Hematopoietic multipotent progenitor cell treated with erythropoietin and hydrocortisone succinate and interleukin-3 and kit ligand, for 17 days (in vitro differentiated cells): ENCODE results near the gene SCAMP2.

Experiments
- DNase-seq: peaks from one replicate; pipeline ENCODE4 v3.0.0-alpha.2; 2015; ENCODE audit warnings: low spot score

SCAMP2 gene

DNA sequence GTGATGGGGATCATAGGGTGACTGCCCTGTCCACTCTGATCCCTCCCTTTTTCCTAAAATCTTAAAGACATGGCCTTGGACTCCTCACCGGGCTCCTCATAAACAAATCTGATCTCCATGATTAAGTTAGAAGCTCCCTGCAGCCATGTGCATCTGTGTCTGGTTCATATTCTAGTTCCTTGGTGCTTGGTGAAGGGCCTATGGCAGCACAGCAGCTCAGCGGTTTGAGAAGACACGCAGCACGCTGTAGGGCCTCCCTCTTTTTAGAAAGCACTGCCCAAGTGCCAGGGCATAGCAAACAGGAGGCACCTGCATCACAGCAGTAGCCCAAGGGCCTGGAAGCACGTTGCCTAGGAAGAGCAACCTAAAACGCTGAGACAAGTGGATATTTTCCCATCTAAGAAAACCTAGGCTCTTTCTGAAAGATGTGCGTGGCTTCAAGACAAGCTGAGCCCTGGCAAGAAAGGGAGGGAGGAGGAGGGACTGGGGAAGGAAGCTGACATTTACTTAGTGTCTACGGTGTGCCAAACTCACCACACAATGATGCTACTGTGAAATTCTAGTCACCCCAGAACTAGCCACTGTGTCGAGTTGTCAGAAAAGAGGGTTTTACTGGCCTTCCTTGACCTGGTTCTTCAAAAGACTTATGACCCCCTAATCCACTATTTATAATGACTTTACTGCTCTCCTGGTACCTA, 15.3 kb downstream of the SCAMP2 start:
- no peak for DNase-seq

DNA sequence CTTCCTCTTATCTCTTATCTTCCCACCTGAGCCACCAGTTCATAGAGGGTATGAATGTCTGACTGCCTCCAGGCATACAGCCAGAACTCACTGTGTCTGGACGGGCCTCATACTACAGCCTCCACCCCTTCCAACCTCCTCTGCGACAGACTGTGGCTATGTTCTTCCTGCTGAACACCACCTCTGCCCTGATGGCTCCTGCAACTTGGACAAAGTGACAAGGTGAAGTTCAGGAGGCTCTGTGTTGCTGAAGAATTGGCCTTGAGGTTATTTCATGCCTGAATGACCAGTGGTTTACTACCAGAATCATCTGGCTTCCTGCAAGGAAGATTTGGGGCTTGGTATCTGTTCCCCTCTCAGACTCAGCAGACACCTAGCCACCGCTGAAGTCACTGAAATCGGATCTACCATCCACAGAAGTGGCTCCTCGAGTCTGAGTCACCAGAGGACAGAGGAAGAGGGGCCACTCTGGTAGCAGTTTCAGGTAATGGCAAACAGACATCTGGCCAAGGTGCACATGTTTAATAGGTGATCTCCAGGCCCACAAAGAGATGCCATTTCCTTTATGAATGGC, 16.0 kb downstream of the SCAMP2 start:
- DNase-seq = no peak

DNA sequence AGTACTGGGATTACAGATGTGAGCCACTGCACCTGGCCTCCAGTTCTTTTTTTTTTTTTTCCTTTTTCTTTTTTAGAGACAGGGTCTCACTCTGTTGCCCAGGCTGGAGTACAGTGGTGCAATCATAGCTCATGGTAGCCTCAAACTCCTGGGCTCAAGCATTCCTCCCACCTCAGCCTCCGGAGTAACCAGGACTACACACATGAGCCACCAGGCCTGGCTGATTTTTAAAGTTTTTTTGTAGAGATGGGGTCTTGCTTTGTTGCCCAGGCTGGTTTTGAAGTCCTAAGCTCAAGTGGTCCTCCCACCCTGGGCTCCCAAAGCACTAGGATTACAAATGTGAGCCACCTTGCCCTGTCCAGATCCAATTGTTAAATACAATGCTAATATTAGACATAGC, 16.6 kb downstream of the SCAMP2 start:
- no peak for DNase-seq

DNA sequence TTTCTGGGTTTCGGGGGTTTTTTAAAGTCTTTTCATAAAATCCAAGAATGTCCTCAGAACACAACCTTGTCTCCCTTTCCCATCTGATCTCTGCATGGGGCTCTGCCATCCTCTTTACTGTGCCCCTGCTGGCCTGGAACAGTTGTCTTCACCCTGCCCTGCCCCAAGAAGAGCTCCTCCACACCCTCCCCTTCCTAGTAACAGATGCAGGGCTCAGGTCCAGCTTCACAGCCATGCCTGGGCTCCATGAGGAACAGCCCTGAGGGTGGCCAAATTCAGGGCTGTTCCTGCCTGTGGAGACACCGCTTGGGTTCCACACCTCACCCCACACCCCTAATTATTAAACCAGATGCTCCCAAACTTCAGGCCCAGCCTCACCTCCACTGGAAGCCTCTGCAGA, 17.3 kb downstream of the SCAMP2 start:
- DNase-seq = no peak

DNA sequence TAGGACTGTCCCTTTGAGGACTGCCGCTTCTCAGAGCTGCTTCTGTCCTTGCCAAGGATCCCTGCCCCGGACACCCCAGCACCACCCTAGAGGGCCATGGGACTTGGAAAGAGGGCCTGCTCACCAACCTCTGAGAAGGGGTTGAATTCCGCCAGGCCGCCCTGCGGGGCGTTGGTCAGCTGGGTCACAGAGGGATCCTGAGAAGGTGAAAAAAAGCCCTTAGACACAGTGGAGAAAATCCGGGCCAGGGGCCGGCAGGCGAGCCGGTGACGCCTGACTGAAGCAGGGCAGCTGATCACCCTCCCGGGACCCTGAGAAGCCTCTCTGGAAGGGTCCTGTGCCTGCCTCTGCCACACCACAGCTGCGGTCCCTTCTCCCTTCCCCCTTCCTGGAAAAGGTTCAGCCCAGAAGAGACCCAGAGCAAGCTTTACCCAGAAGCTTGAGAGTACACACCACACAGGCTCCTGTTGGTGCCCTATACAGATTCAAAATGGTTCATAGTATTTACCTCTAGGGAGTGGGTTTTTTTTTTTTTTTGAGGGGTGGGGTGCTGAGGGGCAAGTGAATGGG, 18.6 kb downstream of the SCAMP2 start:
- DNase-seq = no peak

DNA sequence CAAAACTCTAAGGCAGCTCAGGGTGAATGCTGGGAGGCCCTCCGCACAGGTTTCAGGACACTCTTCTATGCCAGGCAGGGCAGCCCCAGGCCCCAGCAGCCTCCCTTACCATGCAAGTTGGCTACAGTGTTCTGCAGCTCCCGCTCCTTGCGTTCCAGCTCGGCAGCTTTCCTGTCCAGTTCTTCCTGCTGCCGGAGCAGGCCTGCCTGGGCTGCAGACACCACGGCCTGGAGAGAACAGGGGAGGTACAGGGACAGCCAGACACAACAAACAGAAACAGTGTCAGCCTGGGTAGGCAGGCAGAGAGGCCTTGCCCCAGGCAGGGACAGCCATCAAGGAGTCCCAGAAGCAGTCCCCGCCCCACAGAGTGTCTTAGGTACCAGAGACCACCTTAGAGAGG, 21.2 kb downstream of the SCAMP2 start:
- no peak for DNase-seq

DNA sequence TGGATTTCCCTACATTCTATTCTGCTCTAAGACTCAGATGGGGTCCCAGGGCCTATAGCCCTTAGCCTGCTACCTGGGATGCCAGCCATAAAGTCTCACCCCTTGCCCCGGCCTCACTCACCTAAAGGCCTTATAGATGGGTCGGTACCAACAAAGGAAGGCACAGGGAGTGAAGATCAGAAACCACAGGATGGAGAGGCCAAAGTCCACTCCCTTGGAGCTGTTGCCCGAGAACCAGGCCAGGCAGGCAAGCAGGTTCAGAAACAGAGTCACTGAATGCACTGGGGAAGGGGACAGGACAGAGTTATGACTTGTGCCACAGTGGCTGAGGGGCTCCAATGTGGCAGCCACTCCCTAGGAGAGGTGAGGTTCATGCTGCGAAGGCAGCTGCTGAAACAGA, 22.8 kb downstream of the SCAMP2 start:
- DNase-seq = no peak

DNA sequence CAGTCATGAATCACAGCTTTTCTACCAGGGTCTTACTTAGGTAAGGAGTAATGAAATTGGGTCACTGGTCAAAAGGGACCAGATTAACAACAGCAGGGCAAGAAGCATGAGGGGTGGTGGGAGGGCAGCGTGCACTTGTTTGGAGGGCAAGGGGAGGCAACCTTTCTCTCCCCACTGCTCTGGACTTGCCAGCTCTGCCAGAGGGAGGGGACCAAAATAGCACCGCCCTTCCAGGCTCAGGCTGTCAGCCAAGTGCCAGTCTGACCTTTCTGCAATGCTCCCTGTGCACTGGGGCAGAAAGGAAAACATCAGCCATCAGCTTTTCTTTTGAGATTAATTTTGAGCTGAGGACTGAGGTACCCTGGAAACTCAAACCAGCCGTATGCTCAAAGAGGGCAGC, 25.7 kb downstream of the SCAMP2 start:
- DNase-seq = no peak

DNA sequence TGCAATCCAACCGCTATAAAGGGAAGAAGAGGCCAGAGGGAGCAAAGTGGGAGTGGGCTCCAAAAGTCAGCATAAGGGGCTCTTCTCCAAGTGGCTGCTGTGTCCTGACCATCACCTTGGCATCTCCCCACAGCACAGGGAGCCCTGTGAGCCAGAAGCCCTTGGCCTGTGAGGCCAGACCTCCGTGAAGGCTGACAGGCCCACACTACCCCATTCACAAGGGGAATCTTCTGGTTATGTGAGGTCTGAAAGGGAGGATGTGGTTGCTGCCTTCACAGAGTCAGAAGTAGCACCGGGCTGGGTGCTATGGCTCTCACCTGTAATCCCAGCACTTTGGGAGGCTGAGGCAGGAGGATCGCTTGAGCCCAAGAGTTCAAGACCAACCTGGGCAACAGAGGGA, 27.6 kb downstream of the SCAMP2 start:
- no peak for DNase-seq

DNA sequence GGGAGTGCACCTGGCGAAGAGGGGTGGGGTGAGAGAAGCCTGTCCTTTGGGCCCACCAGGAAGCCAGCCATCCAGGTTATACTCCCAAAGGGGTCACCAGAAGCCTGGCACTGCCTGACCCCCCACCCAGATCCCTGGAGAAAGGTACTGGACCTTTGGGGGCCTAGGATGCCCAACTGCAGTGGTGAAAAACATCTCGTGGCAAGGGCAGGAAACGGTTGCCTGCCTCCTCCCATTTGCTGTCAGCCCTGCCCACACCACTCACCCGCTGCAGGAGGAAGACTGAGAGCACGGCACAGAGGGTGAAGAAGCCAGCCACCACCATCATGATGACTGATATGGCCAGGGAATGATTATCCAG, 28.0 kb downstream of the SCAMP2 start:
- DNase-seq = no peak

DNA sequence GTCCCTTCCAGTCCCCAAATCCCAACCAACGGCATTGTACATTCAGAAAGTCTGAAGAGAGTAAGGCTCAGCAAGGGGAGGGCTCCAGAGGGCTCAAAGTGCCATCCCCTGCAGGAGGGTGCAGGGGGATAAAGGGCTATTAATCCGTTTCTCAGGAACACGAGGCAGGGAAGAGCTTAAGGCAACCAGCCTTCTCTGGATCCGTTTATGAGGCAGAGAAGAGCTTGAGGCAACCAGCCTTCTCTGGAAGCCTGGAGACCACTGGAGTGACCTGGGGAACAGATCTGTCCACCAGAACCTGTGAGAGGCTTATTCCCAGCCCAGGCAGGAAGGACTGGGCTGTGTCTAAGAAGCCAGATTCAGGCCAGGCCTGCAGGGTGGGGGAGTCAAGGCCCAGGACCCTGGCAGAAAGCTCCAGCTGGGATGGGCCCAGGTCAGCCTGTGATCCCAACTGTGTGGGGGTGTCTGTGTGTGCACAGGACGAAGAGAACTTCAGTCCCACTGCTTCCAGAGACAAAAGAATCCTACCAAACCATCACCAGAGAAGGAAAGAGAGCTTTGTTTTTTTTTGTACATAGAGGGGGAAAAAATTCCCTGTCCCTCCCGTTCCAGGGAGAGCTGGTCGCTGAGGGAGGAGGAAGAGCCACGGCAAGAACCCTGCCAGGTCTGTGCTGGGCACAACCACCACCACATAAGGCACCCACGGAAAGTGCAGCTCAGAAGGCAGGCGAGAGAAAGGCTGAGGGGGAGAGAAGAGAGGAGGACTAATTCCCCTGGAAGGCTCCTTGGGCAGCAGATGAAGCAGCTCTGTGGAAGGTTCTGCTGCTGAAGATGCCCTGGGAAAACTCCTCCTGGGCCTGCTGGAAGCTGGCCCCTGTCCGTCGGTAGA, 28.6 kb downstream of the SCAMP2 start:
- DNase-seq = no peak

DNA sequence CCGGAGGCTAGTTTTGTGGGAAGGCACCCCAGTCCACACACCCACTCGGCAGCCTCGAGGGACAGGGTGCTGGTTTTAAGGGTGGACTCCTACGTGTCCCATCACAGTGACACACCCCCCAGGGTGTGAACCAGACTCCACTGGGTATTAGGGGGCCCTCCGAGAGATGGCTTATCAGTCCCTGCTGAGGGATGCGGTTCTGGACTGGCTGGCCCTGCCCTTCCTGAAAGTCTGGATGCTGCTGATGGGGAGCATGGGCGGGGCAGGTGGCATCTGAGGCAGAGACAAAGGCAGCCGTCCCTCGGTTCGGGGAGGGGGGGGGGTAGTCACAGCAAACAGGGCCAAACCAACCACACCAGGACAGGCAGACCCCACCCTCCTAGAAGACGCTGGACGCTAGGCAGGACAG, 29.3 kb downstream of the SCAMP2 start:
- peak; percentile 69 for DNase-seq

DNA sequence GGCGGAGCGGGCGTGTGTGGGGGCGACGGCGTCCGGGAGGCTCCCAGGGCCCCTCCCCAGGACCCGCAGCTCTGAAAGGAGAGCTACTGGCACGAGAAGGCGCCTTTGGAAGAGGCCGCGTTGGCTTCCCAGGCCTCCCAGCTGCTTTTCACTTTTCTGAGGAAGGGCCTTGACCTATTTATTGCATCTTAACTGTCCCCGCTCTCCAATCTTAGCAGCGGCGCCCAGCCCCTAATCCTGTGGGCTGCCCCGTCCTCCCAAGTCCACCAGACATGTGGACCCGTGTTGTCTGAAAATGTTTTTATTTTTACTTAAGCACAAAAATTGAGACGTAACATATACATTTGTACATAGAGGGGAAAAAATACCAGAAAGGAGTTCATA, 29.7 kb downstream of the SCAMP2 start:
- DNase-seq = no peak

DNA sequence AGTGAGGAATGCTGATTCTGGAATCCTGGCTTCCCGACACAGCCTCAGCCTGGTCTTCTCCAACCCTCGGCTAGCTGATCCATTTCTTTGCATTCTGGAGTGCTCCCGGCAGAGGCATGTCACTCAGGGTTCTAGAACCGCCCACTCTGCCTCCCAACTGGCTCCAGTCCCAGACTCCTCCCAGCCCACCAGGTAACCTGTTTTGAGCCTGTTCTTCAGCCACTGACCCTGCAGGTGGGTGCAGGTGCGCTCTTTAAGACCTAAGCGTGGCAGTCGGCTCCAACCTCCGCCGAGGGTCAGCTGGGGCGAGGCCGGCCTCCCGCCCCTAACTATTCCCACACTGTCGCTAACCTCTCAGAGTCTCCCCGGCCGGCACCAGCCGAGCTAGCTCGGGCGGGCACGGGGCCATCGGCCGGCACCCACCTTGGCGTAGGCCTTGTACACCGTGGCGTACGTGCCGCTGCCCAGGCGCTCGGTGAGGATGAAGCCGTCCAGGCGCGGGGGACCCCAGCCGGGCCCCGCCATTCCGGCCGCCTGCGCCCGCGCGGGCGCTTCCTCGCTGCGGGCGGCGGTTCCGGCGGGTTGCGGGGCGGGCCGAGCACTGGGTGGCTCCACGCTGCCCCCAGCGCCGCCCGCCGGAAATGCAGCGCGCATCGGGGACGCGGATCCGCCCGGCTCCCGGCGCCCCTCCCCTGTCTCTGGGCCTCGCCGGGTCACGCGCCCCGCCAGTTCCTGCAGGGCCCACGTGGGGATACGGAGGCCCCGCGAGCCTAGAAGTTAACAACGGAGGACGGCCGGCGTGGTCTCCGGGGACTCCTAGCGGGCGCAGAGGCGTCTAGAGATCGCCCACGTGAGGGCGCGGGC, 30.4 kb downstream of the SCAMP2 start, which contains the start of gene ULK3:
Gene ULK3, minus strand, starts transcription at position 576 of the 864 bp plus-strand sequence. Its CDS starts 51 bp downstream, at position 525.
- peak; percentile 85 for DNase-seq

DNA sequence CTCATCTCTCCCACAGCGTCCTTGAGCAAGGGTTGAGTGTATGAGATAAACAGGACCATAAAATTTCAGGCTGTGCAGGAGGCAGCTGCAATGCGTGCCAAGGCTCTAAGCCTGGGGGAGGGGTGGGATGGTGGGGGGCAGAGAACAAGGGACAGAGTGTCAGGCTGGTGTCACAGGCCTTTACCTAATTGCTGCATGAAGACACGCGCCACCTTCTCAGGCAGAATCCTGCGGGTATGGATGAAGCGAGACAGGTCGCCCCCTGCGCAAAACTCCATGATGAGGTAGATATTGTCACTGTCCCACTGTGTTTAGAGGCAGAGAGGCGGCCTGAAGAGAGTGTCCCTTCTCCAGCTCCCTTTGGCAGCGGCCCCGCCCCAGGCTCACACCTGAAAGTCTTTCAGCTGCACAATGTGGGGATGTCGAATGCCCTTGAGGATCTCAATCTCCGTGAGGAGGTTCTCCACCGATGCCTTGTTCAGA, 31.2 kb downstream of the SCAMP2 start:
- DNase-seq = no peak

DNA sequence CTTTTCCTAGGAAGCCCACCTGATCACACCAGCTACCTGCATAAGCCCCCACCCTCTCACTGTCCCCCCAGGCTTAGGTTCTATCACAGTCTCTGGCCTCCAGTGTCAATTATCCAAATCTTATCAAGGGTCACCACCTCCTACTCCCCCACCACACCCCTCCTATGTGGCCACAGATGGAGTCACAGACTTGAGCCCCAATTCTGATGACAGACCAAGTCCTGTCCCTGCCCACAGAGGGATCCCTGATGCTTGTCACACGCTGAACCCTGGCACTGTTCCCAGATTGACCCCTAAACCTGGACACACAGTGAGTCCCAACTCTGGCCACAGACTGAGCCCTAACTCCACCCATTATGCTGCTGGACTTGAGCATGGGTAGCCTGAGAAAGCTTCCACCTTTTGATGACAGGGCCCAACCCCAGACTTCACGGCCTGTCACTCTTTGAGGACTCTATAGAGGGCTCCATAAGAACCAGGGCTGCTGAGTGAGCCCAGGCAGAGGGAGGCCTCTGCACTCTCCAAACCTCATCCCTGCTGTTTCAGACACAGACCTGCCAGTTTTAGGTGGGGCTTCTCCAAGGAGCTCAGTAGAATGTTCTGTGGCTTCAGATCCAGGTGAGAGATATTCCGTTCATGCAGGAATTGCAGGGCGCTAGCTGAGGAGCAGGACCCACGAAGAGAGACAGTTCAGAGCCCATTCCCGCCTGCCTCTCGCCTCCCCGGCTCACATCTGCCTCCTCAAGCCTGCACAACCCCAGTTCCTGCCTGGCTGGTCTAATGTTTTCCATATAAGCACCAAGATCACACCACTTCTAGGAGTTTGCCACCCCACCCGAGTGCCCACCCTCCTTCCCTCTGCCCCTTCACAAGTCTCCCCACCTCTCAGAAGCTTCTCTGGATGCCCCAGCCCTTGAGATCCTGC, 32.1 kb downstream of the SCAMP2 start:
- DNase-seq = no peak

DNA sequence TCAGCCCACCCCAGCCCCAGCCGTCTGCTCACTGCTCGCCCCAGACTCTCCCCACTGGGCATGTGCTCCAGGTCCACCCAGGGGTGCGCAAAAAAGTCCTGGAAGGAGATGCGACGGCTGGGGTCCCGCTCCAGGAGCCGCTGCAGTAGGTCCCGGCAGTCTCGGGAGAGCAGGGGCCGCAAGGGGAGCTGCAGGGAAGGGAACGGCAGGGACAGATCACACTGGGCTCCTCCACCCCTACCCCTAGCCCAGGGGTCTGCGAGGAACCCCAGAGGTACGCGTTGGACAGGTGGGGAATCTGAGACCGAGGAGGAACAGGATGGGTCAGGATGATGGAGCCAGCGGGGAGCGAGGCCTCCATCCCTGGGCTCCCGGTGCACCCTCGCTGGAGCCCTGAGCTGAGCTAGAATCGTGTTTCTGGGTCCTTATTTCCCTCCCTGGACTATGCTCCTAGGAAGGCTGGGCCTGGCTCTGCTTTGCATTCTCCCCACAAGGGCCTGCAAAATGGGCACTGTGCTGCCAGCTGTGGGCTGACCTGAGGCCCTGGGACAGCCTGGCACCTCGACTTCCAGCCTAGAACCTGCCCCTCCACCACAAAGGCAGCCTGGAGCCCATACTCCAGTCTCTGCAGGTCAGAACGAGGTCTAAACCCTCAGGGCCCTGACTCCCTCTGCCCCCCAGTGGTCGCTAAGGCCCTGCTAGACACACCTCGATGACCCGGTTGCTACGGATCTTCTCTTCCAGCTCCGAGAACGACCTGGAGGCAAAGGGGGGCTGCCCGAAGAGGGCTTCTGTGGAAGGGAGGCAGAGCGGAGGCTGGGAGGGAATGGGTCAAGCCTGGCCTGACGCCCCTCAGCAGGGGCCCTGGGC, 33.4 kb downstream of the SCAMP2 start:
- DNase-seq = no peak

DNA sequence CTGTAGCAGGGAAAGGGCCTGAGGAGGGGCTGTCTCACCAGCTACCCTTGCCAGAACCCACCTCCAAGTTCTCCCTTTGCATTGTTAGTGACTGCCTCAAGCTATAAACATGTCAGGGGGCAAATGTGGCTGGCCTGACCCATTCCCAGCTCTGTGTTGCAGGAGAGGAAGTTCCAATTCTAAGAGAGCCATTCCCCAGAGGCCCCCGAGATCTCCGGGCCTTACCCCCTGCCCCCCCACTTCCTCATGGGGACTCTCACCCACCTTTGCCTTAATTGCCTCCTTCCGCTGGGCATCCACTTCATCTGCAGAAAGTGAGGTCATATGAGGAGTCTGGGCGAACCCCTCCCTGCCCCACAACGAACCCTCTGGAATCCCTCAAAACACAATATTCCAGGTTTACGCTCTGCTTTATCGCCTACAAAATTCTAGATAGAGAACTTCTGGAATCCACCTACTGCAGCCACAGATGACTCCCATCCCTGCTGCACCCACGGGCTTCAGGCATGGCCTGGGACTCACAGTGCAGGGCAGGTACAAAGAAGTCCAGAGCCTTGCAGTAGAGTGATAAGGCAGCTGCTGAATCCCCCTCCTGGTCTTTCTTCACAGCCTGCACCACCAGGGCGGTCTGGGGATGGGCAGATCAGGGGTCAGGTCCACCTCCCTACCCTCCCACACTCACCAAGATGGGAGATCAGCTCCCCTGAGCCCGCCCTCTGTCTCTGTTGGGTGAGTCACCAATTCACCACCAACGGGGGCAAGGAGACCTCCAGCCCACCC, 34.2 kb downstream of the SCAMP2 start:
- no peak for DNase-seq

DNA sequence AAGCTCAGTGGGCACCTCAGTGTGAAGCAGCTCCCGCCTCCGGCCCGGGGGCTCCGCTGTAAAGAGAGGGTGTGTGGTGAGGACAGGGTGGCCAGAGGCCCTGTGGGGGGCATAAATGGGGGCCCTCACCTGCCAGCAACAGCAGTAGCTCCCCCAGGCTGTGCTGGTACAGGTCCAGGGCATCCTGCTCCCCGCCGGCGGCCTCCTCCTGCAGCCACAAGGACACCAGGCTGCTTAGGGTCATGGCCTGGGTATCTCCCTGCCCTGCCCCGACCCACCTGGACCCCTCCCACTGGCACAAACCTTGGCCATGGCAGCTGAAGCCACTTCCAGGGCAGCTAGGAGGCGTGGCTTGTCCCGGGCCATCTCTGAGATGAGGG, 35.0 kb downstream of the SCAMP2 start:
- no peak for DNase-seq
